Measurements from ENCODE around the gene SEMA5A.

SEMA5A gene, protein sequence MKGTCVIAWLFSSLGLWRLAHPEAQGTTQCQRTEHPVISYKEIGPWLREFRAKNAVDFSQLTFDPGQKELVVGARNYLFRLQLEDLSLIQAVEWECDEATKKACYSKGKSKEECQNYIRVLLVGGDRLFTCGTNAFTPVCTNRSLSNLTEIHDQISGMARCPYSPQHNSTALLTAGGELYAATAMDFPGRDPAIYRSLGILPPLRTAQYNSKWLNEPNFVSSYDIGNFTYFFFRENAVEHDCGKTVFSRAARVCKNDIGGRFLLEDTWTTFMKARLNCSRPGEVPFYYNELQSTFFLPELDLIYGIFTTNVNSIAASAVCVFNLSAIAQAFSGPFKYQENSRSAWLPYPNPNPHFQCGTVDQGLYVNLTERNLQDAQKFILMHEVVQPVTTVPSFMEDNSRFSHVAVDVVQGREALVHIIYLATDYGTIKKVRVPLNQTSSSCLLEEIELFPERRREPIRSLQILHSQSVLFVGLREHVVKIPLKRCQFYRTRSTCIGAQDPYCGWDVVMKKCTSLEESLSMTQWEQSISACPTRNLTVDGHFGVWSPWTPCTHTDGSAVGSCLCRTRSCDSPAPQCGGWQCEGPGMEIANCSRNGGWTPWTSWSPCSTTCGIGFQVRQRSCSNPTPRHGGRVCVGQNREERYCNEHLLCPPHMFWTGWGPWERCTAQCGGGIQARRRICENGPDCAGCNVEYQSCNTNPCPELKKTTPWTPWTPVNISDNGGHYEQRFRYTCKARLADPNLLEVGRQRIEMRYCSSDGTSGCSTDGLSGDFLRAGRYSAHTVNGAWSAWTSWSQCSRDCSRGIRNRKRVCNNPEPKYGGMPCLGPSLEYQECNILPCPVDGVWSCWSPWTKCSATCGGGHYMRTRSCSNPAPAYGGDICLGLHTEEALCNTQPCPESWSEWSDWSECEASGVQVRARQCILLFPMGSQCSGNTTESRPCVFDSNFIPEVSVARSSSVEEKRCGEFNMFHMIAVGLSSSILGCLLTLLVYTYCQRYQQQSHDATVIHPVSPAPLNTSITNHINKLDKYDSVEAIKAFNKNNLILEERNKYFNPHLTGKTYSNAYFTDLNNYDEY

DNA sequence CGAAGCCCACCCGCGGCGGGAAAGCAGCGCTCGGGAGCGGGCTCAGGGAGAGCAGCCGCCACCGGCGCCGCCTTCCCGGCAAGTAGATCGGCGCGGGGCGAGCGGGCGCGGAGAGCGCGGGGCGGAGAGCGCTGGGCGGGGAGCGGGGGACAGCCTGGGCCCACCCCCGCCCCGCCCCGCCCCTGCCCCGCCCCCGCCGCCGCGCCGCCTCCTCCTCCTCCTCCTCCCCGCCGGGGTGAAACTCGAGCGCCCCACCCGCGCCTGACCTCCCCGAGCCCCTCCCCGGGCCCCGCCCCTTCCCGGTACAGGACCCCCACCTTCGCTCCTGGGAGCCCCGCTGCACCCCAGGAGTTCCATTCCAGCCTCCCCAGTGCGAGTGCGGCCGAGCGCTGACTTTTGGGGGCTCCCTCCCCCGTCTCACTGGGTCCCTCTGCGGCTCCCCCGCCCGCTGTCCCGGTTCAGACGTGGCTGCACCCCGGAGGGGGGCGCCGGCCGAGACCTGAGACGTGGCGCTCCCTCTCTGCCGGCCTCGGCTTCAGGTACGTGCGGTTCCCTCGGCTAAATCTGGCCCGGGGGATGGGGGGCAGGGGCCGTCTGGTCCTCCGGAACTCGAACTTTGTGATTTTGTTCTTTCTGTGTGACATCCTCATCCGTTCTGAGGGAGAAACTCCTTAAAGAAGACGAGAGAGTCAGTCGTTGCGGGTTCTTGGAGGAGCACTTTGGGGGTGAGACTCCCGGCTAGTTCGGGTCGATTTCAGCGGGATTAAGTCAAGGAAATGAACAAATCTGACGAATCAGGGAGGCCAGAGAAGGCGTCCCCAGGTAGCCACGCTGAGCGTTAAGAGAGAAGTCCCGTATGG, at the start of gene SEMA5A:
TSS of gene SEMA5A (minus strand) at position 84 of the 860 bp plus-strand sequence. CDS start 166,129 bp downstream, outside the sequence.
- DNase-seq: no peak

DNA sequence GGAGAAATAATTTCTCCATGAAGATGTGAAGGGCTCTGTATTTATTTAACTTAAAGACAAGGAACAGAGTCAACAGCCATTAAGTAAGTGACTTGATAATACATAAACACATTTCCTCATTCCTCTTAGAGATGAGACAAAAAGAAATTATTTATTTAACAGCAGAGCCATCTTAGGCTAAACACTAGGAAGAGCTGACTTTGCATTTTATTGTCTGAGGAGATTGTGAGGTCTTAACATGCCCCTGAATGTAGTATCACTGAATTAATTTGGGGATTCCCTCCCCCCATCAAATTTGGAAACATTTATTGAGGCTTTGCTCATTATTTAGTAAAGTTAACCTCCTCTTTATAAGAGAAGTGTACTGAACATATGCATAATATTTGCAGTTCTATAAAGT, 49.0 kb upstream of the SEMA5A start:
- no peak for DNase-seq

DNA sequence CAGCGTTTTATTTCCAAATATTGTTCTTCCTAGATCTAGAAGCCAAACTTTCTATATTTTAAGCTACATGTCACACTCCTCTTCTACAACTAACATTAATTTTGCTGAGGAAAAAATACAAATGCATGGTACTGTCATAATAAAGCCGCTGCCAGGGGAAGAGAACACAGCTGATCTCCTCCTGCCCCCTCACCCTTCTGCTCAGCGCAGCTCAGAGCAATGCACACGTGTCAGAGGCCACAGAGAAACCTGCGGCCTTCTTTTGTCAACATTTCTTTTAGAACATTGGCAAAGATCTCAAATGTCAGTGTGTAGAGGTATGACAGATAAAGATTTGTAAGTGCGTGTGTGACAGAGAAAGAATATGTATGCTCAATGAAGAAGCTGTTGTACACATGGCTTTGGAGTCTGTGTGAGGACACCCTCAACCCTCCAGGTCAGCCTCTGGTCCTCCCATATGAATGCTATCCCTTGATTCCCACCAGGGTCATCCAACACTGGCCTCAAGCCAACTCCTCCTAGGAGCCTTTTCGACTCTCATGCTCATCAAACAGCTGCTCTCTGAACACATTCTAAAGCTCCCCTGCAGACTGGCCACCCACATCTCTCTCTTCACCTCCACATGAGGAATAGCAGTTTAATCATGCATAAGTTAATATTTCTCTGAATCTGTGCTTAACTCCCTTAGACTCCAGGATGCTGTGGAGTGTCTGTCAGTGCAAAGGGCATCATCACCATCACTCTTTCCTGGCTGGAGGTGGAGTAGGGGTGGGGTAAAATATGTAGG, 43.4 kb upstream of the SEMA5A start:
- no peak for DNase-seq

DNA sequence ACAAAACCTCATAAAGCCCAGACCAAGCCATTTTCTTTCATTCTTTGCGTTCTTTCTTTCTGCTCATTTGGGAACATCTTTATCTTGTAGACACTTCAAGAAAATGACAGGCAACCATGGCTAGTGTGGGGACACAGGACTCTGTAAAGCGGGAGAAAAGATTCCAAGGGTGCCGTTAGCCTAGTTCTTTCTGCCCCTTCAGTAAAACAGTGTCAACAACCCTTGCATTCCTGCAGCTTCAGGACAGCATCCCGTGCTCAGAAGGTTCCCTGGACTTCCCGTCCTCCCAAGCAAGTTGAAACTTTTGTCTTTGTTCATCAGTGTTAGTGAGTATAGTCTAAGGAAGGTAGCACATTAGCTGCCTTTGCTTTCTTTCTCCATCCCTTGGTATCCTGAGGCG, 42.4 kb upstream of the SEMA5A start:
- DNase-seq: no peak

DNA sequence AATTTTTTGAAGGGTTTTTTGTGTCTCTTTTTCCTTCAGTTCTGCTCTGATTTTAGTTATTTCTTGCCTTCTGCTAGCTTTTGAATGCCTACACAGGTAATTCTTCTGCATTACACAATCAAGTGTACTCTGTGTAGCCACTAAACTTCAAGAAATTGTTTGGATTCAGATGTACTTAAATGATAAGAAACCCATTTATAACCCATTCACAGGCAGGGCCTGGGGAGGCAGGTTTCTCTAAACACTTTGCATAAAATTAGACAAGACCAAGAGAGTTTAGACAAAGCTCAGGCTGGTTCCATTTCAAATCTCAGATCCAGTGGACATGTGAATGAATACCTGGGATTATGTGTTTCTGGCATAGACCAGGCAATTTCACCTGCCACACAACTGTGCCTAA, 41.3 kb upstream of the SEMA5A start:
- DNase-seq: no peak

DNA sequence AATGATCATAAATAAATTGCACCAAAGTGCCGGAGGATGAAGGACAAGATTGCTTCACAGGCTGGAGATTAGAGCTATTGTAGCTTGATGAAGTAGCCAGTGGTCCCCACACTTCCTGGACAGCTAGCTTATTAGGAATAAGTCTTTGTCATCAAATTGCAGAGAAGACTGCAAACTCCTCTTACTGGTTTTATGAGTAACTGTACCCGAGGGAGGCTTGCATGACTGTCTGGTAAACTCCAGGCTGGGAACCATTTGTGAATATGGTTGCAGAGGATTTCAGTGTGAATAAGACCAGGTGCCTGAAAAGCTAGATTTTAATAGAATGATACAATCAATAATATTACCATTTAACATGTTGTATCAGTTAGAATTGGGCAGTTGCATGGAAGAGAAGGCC, 36.5 kb upstream of the SEMA5A start:
- DNase-seq: no peak

DNA sequence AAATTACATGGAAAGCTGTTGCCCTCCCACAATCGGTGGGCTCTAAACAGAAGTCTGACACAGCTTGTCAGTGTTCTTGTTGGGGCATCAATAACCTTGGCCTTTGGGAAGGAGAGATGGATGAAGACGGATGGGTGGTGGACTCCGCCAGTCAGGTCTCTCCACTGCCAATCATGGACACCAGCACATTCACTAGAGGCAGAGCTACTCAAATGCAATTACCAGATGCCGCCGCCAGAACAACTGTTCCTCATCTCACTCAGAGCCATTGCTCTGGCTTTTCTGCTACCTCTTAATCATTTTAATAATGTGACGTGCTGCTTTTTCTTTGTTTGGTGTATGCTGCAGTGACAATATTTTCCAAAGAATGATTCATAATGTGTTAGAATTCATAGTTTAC, 27.9 kb upstream of the SEMA5A start:
- DNase-seq: no peak

DNA sequence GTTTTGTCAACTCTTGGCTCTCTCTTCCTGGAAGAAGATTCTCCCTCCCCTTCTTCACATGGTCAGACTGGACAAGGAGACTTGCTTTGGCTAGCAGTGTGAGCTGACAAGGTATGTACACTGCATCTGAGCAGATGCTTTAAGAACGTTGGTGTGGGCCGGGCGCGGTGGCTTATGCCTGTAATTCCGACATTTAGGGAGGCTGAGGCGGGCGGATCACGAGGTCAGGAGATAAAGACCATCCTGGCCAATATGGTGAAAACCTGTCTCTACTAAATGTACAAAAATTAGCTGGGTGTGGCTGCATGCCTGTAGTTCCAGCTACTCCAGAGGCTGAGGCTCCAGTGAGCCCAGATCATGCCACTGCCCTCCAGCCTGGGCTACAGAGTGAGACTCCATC, 26.4 kb upstream of the SEMA5A start:
- DNase-seq: no peak

DNA sequence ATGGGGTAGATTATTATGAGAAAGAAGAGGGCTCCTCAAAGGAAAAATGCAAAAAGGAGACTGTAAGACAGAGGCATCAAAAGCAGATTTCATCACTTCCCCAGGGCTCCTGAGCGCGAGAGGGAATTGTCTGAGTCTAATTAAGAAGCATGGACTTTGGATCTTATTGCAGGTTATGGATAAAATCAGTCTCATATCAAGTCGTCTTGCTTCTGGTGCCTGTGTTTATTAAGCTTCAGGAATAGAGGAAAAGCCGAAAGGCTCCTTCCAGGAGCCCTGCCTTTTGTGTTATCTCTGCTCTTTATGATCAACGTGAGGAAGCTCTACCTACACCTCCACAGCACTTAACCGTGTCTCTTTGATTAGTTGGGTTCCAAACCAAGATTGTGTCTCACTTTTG, 25.0 kb upstream of the SEMA5A start:
- no peak for DNase-seq

DNA sequence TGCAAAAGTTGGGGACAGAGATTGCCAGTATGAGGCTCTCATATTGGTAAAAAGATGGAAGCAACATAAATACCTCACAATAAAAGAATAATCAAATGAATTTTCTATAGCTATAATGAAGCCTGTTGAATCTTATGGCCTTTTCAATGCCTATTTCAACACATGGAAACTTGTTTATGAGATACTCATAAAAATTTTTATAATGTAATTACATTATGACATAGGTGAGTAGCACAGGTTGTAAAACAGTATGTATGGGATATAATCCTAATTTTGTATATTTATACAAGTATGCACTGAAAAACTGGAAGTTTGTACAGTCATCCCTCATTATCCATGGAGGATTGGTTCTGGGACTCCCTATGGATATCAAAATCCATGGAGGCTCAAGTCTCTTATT, 21.2 kb upstream of the SEMA5A start:
- no peak for DNase-seq

DNA sequence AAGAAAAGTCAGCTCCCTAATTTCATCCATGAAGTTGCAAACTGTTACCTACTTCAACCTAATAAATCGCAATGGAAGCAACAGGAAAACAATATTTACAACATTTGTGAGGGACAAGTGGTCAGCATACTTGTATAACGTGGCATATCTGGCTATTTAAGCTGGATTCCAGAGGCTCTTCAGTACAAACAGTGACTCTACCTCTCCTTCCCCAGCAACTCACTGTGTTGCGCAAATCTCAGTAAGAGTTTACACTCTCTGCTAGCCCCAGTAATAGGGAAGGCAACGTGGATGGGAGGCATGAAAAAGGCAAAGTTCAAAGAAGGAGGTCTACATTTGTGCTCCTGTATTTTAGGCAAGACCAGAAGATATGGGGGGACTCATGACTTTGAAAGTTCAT, 18.9 kb upstream of the SEMA5A start:
- no peak for DNase-seq

DNA sequence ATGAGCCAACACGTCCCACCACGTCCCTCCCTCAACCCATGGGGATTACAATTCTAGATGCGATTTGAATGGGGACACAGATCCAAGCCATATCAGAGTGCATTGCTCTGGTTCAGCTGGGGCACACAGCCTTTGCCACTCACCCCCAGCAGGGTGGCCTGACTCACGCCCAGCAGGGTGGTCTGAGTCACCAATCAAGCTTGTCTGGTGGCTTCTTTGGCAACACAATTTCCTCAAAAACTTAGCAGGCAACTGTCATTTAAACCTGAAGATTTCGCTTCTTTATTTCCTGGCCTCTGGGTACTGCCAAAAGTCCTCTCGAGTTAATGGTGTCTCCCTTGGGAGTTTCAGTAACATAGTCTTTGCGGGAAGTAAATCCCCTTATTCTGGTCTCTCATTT, 16.3 kb upstream of the SEMA5A start:
- DNase-seq: no peak

DNA sequence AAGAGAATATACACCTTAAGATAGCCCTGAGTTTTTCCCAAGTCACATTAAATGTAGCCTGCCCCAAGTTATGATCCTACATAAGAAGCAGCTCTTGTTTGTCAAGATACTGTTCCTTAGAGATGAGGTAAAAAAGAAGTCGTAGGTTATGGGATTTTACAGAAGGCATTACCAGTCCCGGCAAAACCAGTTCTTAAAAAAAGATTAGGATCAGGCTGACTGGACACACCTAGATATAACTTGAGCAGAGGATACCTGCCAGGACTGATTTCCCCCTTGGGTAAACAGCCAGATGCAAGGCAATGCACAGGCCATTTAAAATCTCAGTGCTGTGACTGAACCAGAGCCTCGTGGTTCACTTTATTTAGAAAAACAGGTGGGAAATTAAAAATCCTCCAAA, 14.1 kb upstream of the SEMA5A start:
- DNase-seq: no peak

DNA sequence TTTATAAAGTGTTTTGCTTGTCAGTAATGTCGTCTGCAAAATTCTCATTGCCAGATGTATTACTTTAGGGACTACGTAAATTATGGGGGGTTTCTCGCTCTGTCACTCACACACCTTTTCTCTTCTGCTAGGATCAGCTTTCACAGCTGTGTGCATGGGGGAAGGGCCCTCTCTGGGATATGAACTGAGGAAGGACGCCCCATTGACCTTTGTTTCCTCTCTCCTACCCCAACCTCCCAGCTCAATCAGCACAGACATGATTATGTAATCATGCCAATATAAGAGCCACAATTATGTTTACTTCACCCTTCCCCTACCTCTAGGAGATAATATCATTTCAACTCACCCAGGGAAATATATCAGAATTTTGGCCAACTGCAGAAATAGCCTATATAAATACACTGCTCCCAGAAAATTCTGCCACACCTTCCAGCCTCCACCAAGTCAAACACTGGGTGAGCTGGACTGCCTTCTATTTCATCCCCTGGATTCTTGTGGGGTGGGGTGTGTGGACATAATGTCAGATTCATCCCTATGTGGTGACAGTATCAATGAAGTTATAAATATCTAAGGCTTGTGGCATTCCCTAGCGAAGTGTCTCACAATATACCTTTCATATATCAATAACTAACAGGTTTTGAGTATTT, 12.6 kb upstream of the SEMA5A start:
- no peak for DNase-seq

DNA sequence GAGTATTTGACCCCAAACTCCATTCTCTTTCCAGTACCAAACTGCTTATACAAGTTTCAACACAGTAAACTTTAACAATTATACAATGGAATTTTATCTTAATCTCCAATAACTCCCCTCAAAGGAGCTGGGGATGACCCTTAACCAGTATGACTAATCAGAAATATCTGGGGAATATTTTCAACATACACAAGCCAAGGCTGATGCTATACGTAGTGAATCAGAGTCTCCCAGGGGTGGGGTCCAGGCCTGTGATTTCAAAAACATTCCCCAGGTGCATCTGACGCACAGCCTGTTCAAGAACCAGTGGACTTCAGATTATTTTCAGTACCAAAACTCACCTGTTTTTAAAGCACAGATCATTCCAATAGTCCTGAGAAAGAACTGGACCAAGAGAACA, 11.8 kb upstream of the SEMA5A start:
- no peak for DNase-seq

DNA sequence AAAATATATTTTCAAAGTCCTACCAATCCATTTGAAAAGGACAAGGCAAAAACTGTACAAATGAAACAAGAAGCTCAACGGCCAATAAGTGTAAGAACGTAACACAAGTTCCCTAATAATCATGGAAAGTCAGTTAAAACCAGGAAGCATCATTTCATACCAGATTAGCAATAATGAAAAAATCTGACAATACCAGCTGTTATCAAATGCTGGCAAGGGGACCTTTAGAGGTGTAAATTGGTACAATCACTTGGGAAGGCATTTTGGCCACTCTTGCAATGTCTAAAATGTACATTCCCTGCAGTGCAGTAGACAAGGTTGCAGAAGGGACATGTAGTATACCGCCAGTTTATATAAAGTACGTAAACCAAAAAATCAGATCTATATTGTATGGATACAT, 10.1 kb upstream of the SEMA5A start:
- no peak for DNase-seq

DNA sequence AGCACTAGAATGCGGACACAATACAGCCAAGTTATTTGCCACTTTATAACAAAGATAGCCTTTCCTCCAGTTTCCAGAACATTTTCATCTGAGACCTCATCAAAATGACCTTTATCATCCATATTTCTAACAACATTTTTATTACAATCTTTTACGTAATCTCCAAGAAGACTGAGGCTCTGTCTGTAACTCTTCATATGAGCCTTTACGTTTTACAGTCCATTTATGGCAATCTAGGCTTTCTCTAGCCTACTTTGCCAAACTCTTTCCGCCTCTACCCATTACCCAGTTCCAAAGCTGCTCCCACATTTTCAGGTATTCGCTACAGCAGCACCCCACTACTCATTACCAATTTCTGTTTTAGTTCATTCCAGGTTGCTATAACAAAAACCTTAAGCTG, 8.2 kb upstream of the SEMA5A start:
- DNase-seq: no peak

DNA sequence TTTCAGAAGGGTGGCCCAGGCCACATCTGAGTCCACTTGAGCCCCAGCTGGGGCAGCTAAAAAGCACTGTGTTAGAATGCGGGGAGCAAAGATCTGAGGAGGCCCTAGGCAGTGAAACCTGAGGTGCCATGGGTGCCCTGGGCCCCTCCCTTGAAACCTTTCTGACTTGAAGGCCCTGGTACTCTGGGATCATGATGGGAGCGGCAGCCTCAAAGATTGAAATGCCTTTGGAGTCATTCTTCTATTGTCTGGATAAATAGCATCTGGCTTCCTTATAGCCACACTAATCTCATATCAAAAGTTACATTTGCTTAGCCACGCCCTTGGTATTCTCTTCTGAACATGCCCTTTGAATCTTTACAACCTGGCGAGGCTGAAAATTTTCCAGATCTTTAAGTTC, 7.7 kb upstream of the SEMA5A start:
- no peak for DNase-seq

DNA sequence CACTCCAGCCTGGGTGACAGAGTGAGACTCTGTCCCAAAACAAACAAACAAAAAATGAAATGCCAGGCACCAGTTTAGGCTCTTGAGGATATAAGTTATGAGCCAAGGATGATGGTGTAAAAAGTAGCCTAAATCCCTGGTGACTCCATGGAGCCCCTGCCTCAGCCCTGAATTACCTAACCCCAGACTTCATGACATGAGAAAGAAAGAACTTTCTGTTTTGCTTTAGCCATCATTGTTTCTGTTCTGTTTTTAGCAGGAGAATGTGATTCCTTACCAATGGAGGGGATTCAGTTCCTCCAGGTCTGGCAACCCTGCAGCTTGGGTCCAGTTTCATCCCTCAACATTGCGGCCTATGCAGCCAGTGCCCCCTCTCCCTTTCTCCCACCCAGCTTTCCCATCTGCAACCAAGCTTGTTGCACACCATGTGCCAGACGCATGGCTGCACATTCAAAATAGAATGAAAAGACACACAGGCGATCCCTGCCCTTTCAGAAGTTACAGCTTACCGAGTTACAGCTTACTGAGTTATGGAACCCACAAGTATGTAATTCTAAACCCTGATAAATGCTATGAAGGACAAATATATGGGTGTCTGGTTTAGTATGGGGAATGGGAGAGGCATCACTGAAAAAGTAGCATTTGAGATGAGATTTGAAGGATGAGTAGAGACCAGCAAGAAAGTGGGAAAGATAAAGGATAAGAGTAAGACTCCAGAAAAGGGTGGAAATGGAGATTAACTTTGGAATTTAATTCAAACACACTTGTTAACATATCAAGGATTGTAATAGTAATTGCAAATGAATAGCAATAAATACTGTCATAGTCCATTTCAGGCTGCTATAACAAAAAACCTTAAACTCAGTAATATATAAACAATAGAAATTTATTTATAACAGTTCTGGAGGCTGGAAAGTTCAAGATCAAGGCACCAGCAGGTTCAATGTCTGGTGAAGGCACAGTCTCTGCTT, 6.0 kb upstream of the SEMA5A start:
- no peak for DNase-seq

DNA sequence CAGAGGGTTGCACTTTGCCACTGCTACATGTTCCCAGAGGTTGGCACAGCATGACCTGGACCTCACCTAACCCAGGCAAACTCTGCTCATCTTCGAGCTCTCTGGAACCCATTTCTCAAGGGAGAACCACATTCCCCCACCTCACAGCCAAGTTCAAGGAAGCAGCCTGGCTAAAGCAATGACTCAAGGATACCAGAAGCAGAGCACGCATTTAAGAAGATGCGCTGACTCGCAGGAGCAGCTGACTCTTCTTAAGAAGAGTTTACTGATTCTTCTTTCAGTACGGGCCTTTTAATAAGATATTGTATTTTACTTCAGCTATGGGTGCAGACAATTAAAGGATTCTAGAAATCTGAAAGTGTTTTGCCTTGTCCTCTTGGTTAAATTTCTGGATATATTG, 4.1 kb upstream of the SEMA5A start:
- DNase-seq: no peak

Data from NCI-H1417 treated with DMSO at 0.1 percent for 48 hours (cell line).